Measurements from ENCODE around the gene PSMB10. TPM values are rescaled to one million over a fixed set of nuclear protein-coding genes. Genes with fewer than 3 reads are reported as not detected.
"Not testable (repeated sequence)": the region's sequence is repeated elsewhere in the genome, so short reads cannot be mapped to it uniquely, and the experiment has no call there.

The PSMB10 gene
- total RNA-seq, 4 donors from 2014 or later: 65.6 to 100 (median 68.6) TPM

DNA sequence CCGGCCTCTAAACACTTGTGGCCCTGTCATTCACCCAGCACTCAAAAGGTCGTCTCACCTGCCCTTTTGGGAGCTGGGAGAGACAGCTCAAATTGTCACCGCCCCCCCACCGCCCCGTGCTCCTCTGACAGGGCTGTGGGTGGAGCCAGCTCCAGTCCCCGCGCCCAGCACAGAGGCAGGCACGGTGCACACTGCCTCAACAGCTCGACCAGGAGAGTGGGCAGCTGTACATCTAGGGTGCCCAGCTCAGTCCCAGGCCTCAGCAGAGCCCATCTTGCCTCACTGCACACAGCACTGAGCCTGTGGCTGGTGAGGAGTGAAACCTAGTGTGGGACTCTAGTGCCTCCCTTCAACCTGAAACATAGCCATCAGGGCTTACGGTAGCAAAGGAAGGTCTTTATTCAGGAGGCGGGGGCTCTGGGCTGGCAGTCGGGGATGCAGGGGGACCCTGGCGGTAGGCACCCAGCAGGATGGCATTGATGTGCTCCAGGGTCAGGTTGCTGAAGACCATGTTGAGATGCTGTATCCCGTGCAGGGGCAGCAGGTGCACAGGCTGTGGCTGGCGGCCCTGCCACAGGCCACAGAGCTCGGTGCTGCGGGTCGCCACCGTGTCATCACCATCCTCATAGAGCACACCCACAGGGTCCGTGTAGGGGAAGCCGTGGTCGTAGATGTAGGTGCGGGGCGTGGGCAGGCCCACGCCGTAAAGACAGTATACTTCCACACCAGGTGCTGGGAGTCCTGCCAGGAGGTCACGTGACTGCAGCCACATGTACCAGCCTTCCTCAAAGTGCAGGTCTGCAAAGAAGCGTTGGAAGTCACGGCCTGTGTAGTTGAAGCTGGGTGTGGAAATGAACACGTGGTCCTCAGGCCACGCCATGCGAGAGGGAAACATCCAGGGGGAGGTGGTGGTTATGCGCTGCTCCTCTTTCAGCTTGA lies 3.1 kb upstream of the PSMB10 start:
- no peaks in the 10 kb centered on the region for H3K27me3 ChIP-seq

DNA sequence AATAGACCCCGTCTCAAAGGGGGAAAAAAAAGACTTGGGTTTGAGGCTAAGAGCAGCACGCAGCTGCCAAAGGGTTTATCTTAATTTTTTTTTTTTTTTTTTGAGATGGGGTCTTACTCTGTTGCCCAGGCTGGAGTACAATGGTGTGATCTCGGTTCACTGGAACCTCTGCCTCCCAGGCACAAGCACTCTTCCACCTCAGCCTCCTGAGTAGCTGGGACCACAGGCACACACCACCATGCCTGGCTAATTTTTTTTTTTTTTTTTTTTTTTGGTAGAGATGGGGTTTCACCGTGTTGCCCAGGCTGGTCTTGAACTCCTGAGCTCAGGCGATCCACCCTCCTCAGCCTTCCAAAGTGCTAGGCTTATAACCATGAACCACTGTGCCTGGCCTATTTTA lies 1.1 kb upstream of the PSMB10 start:
- Histone ChIP-seq H3K27ac (peak overlapping the region; percentile 90 to 97 (median 96)), H3K4me1 (peaks cover 22 to 25% (median 23%) of the 10 kb centered on the region in 4 donors)
- H3K36me3 ChIP-seq; H3K27me3 ChIP-seq; H3K9me3 ChIP-seq; in situ Hi-C loops (cut with MboI; ENCODE audit: low pct_ligation_motif_present in 1 of 4, low pct_unique_long_range_greater_than_20kb in 1 of 4, low sequenced_read_pairs in 3 of 4); DNase-seq; intact Hi-C loops (cut with DNase I; ENCODE audit: low total_unique reads); H3K4me3 ChIP-seq: not testable (repeated sequence)
- WGBS, 2 donors (ENCODE audit: low coverage in 1 of 2): 94 to 100% methylated on average over 1 to 5 of the region's 5 CpGs

More for the DNA sequence above, 3.1 kb upstream of the PSMB10 start:
- DNase-seq: peak; percentile 66
- in situ Hi-C loops (cut with MboI; ENCODE audit: low pct_ligation_motif_present in 1 of 4, low pct_unique_long_range_greater_than_20kb in 1 of 4, low sequenced_read_pairs in 3 of 4) (no loop called here), intact Hi-C loops (cut with DNase I; ENCODE audit: low total_unique reads) (no loop called here)
- Histone ChIP-seq H3K27ac (no peak overlapping the region), H3K9me3 (no peaks in the 10 kb centered on the region), H3K4me1 (peaks cover 32 to 36% (median 35%) of the 10 kb centered on the region in 4 donors), H3K4me3 (no peak overlapping the region), H3K36me3 (no peaks in the 10 kb centered on the region)
- TF ChIP-seq POLR2A (IDR thresholded peaks at IDR 0.05) (no peak), EP300 (IDR thresholded peaks at IDR 0.05; ENCODE audit: low read depth) (no peak), POLR2AphosphoS5 (IDR thresholded peaks at IDR 0.05) (no peak)
- 54% methylated on average over 25 of the region's 33 CpGs; no CpG with 5 or more reads in 1 of the 2 donors for WGBS, 2 donors (ENCODE audit: low coverage in 1 of 2)

DNA sequence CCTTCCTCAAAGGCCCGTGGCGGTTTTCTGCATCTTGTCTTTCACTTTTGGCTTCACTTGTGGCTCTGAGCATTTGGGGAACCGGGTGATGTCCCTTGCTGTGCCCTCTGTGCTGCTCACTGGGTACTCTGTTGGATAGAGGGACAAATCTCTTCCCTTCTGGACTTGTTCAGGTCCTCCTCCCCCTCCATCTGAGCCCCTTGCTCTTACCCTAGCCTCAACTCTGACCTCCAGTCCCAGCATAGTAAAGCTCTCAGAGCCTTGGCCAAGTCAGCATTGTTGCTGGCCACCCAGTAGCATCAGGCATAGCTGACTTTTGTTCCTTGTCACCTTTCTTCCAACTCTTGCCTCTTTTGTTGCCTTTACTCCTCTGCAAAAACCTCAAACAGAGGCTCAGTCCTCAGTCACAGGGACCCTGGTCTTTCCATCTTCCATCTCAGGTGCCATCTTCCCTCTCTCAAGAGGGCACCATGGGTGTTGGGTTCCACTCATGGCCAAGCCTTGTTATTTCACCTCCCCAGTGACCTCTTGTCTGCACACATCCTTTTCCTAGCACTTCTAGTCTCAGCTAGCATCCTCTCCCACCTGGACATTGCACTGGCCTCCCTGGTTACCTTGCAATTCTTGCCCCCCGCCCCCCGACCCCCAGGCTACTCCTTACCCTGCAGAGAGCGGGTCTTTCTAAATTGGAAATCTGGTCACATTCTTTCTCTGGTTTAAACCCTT lies 393 bp upstream of the PSMB10 start:
- peak; percentile 83 for DNase-seq
- peak overlapping the region; percentile 90 to 97 (median 96) for H3K27ac ChIP-seq
- no peaks in the 10 kb centered on the region for H3K36me3 ChIP-seq
- no peaks in the 10 kb centered on the region for H3K9me3 ChIP-seq
- H3K4me3 ChIP-seq: peak overlapping the region; percentile 71 to 86 (median 74)
- 0 to 50% methylated on average over 3 to 6 of the region's 6 CpGs for WGBS, 2 donors (ENCODE audit: low coverage in 1 of 2)
- no peaks in the 10 kb centered on the region for H3K27me3 ChIP-seq
- in situ Hi-C loops (cut with MboI; ENCODE audit: low pct_ligation_motif_present in 1 of 4, low pct_unique_long_range_greater_than_20kb in 1 of 4, low sequenced_read_pairs in 3 of 4): no loop called here
- TF ChIP-seq EP300 (IDR thresholded peaks at IDR 0.05; ENCODE audit: low read depth) (no peak), POLR2A (IDR thresholded peaks at IDR 0.05) (no peak), POLR2AphosphoS5 (IDR thresholded peaks at IDR 0.05) (no peak)
- TF ChIP-seq, protein P1, sequence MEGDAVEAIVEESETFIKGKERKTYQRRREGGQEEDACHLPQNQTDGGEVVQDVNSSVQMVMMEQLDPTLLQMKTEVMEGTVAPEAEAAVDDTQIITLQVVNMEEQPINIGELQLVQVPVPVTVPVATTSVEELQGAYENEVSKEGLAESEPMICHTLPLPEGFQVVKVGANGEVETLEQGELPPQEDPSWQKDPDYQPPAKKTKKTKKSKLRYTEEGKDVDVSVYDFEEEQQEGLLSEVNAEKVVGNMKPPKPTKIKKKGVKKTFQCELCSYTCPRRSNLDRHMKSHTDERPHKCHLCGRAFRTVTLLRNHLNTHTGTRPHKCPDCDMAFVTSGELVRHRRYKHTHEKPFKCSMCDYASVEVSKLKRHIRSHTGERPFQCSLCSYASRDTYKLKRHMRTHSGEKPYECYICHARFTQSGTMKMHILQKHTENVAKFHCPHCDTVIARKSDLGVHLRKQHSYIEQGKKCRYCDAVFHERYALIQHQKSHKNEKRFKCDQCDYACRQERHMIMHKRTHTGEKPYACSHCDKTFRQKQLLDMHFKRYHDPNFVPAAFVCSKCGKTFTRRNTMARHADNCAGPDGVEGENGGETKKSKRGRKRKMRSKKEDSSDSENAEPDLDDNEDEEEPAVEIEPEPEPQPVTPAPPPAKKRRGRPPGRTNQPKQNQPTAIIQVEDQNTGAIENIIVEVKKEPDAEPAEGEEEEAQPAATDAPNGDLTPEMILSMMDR (IDR thresholded peaks at IDR 0.05): no peak
- intact Hi-C loops (cut with DNase I; ENCODE audit: low total_unique reads): no loop called here
- peaks cover 22 to 25% (median 23%) of the 10 kb centered on the region in 4 donors for H3K4me1 ChIP-seq

DNA sequence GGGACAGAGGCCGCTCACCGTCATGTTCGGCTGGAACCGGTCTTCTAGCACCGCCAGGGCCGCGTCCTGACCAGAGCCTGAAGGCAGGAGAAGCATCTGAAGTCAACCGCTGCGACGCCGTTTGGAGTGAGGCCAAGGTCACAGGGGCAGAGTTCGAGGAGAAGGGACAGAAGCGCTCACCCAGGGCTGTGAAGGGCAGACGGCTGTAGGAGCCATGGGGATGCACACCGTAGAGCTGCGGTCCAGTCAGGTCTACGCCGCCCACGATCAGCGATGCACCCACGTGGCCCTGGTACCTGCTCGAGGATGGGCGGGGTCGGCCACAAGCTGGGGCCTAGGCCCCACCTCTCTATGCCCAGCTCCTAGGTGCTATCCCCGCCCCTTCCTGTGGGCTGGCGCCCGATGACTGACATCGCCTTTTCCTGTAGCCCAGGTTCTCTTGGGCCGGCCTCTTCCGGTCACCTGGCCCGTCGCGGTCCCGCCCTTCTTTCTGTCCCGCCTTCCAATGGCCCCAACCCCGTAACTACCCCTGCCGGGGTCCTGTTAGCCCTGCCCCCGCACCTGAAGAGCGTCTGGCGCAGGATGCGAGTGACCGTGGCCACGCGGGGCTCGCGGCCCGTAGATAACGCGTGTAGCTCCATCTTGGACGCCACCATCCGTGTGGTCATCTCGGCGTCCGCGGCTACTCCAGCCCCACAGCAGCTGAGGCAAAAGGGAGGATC lies 1.1 kb downstream of the PSMB10 start:
- peak; percentile 78 to 92 (median 88) for TF ChIP-seq POLR2AphosphoS5 (IDR thresholded peaks at IDR 0.05)
- TF ChIP-seq, protein P1 (IDR thresholded peaks at IDR 0.05): no peak
- peak; percentile 88 for TF ChIP-seq POLR2A (IDR thresholded peaks at IDR 0.05)

More for the DNA sequence above, 1.1 kb downstream of the PSMB10 start:
- H3K9me3 ChIP-seq: no peaks in the 10 kb centered on the region
- H3K36me3 ChIP-seq: no peaks in the 10 kb centered on the region
- peak; percentile 98 for DNase-seq
- peak overlapping the region; percentile 90 to 97 (median 96) for H3K27ac ChIP-seq
- WGBS, 2 donors (ENCODE audit: low coverage in 1 of 2): 3% methylated on average over 53 of the region's 55 CpGs; no CpG with 5 or more reads in 1 of the 2 donors
- in situ Hi-C loops (cut with MboI; ENCODE audit: low pct_ligation_motif_present in 1 of 4, low pct_unique_long_range_greater_than_20kb in 1 of 4, low sequenced_read_pairs in 3 of 4) (no loop called here), intact Hi-C loops (cut with DNase I; ENCODE audit: low total_unique reads) (no loop called here)
- peaks cover 22 to 25% (median 23%) of the 10 kb centered on the region in 4 donors for H3K4me1 ChIP-seq
- peak overlapping the region; percentile 71 to 86 (median 74) for H3K4me3 ChIP-seq
- H3K27me3 ChIP-seq: no peaks in the 10 kb centered on the region
